Spleen (tissue), 7 donors: ENCODE data around the gene ZNF385A.

Experiments
- CTCF ChIP-seq, 11 experiments: fragments of 200-600 bp in 7 of 11; fragments of 450-650 bp in 4 of 11; sonication (generic) in 4 of 11; IDR thresholded peaks in 8 of 11; conservative IDR thresholded peaks in 3 of 11; 1 replicate in 7 of 11; 2 replicates in 4 of 11; pipeline versions ENCODE4 v1.4.0 to v1.8.0; 2016 to 2021; ENCODE audit warnings: antibody characterized with exemption in 11 of 11, inconsistent platforms in 4 of 11, mild to moderate bottlenecking in 1 of 11
- POLR2A ChIP-seq, 3 donors: fragments of 450-650 bp; IDR thresholded peaks; one replicate each; pipeline ENCODE4 v1.5.1; 2017; ENCODE audit warnings: antibody characterized with exemption in 3 of 3, mild to moderate bottlenecking in 1 of 3
- POLR2AphosphoS5 ChIP-seq, 3 donors: sonication (generic); formaldehyde crosslinking; IDR thresholded peaks; one replicate each; pipeline ENCODE4 v1.5.1; 2017; ENCODE audit warnings: antibody characterized with exemption in 3 of 3
- donor health status: DM: no; HTN: no; CAD: no; lungs with moderate emphysema.
- donor health status: DM: no; HTN: no; CAD: no.
- donor health status: DM: no; HTN: no; CAD: no.

GRCh38 chr12:54424224-54424623 lies 39.7 kb upstream of the ZNF385A start:
- no peak for TF ChIP-seq CTCF (IDR thresholded peaks at IDR 0.05 in 8 of 11, conservative IDR thresholded peaks at IDR 0.05 in 3 of 11)
- no peak for TF ChIP-seq POLR2A (IDR thresholded peaks at IDR 0.05)
- TF ChIP-seq POLR2AphosphoS5 (IDR thresholded peaks at IDR 0.05) = no peak
